Measurements from ENCODE around the gene PRUNE1.

PRUNE1 gene

DNA sequence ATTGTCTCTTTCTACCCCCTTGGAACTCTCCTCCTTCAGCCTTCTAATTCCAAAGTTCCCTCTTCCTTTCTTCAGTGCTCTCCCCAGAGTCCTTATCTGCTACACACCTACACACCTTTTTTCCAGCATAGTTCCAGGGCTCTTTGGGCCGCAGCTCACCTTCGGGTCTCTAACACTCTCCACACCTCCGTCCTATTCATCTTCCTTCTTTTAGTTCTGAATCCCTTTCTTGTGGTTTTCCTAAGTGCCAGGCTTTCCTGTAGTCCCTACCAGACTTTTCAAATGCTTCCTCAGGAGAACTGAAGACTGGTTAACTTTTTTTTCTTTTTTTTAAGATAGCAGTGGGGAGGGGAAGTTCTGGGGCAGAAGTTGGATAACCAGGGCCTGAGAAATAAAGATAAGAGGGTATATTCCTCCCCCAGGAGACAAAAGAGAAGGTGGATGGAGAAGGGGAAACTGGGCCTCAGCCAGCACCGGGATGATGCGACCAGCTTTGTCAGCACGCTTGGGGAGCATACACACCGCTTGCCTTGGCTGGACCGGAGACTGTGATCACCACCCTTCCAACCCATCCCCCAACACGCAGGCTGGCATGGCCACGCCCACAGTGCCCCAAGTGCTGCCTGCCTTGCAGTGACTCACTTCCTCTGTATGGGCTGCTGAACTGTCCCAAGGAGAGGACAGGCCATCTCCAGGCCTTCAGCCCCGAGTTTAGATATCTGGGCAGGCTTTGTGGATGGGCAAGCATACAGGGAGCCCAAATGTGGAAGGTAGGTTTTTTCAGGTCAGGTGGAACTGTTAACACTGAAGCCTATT is 31.2 kb upstream of the PRUNE1 start:
- peak; percentile 76 for DNase-seq

DNA sequence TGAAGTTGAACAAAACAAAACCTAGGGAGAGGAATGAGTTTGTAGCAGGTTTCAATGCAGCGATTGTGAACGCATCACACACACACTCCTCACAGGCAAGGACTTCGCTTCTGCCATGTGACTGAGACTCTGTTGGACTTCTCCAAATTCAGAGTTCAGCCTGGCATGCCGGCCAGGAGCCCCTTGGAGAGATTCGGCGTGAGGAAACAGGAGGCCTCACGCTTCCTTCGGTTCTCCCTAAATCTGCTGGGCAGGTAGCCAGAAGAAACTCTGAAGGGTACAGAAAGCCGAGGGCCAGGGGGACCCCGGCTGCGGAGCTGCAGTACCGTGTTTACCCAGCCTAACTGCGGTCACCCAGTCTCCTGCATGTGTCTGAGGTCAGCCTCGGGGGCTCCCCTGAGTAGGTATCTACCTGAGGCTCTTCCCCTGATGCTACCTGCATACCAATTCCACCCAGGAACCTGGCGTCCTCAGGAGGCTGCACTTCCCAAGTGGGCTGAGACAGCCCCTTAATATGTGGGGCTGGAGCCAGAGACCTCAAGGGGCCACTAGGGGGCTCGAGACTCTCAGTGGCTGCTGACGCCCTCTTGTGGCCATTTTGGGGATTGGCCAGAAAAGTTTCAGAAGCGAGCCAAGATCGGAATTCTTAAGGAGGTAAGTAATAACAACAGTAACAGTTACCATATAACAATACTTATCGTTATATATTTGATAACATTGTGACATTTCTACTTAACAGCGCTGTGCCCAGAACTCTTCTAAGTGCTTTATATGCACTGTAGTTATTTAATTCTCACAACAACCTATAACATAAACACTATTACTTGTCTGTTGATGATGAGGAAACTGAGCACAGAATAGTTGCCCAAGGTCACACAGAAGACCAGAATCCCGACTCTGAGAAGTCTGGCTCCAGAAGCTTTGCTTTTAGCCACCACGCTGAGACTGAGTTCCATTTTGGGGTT is 28.9 kb upstream of the PRUNE1 start:
- peak; percentile 86 for DNase-seq

DNA sequence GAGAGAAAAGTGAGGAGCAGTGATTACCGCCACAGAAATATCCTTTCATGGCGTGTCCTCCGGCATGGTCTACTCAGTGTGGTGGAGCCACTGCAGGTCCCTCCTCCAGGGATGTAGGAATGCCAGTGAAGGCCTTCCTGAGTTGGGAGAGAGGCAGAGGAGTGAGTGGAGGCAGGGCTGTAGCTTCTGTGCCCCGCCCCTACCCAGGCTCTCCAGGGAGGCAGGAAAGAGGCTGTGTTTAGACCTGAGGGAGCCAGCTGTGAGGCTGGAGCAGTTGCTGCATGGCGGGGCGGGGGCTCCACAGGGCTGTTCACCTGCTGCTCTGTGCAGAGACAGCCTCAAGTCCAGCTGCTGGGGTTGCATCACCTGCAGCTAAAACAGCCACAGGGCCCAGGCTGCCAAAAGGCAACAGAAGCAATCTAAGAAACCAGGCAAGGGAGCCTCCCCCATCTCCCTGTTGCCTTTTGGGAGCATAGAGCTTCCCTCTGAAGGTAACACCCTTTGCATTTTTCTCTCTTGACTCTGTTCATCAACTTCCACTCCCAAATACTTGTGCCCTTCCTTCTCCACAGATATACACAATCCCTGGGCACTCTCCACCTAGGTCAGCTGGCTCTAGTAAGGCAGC is 27.0 kb upstream of the PRUNE1 start:
- peak; percentile 26 for DNase-seq

DNA sequence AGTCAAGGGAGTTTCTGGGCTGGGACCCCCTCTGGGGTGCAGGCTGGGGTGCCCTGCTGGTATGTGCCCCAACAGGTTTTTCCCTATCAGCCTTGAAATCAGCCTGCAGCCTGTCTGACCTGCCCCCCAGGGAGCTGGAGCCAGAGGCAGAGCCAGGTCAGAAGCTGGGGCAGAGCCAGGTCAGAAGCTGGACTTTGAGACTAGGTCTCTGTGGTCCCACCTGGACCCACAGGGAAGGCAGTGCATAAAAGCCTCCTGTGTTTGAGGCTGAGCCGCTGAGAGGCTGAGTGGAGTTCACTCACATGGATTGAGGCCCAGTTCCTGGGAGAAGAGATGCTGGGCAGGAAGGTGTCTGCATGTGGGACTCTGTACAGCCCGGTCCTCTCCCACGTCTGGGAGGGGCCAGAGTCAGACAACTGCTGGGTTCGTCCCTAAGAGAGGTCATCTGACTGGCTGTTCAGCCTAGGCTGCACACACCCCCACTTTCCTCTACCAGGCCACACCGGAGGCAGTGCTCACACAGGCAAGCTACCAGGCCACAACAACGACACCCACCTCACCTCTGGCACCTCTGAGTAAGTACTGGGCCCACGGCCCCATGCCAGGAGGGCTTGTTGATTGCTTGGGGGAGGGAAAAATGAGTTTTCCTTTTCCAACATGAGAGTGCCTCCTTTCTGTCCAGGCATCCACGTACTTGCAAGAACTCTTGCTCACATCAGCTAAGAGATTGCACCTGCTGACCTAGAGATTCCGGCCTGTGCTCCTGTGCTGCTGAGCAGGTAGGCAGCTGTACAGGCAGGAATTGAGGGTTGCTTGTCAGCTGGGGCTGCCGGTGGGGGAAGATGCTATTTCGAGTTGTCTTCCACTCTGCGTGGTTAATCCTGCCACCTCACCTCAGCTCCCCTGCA is 26.2 kb upstream of the PRUNE1 start, which contains the start of gene ANXA9:
TSS of gene ANXA9 (plus strand) at position 488 of the 908 bp plus-strand sequence. CDS start 814 bp downstream, outside the sequence.
- no peak for DNase-seq

DNA sequence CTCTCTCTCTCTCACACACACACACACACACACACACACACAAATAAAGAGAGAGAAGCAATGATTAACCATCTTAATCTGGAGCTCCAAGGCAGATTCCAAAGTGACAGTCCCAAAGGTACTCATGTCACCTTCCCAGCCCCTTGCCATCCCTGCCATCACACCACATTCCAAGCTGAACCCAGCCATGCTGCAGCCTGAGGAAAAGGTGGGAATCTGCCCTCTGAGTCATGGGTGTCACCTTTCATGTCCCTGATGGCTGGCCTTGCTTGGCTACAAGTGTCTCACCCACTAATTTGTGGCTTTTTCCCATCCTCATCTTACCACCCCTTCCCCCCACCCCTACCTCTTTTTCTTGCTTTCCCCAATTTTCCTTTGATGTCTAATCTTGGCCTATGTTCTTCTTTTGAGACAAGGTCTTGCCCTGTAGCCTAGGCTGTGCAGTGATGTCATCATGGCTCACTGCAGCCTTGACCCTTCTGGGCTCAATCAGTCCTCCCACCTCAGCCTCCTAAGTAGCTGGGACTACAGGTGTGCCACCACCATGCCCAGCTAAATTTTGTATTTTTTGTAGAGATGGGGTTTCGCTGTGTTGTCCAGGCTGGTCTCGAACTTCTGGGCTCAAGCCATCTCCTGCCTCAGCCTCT is 22.9 kb upstream of the PRUNE1 start:
- no peak for DNase-seq

DNA sequence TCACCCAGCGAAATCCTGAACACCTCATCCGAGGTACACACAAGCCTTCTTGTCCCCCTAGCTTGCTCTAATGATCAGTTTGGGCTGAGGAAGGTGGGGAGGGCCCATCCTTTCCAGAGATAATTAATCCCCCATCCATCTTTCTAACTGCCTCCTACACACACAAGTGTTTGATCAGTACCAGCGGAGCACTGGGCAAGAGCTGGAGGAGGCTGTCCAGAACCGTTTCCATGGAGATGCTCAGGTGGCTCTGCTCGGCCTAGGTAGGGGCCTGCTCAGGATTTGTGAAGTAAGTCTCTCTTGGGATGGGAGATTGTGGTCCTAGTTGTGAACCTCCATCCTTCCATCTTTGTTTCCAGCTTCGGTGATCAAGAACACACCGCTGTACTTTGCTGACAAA is 20.3 kb upstream of the PRUNE1 start:
- DNase-seq = no peak

DNA sequence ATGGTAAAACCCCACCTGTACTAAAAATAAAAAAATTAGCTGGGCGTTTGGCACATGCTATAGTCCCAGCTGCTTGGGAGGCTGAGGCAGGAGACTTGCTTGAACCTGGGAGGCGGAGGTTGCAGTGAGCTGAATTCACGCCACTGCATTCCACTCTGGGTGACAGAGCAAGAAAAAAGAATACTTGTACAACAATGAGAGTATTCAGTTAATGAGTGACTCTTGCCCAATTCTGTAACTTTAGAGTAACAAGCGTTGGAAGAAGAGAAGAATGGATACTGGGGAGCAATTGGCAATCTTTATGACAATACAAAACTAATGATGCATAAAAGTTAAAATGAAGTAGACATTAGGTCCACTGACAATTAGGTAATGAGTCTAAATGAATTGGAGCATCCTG is 15.6 kb upstream of the PRUNE1 start:
- no peak for DNase-seq

DNA sequence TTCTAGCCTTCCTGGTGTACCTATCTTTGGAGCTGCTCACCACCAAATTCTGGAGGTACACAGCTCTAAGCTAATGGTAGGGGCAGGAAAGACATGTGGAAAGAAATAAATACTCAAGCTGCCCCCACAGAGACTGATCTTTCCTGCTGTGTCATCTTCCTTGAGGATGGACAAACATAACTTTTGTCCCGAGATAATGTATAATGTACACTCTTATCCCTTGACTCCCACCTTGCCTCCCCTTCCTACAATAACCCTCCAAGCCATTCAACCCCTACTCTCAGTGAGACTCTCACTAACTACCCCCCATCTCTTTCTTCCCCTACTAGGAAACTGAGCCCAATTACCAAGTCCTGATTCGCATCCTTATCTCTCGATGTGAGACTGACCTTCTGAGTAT is 14.0 kb upstream of the PRUNE1 start:
- DNase-seq = no peak

DNA sequence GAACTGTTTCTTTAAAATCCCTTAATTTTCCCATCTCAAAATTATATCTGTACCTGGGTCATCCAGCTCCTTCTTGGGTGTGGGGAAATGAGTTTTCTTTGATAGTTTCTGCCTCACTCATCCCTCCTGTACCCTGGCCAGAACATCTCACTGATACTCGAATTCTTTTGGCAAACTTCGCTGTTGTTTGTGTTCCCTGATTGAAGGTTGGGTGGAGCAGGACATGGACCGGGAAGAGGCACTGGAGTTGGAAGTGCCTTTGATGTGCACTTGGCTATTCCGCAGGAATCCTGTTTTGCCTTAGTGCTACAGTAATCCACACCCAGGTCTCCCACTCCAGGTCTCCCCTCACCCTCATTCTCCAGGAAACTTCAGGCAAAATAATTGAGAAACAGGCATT is 12.8 kb upstream of the PRUNE1 start:
- no peak for DNase-seq

DNA sequence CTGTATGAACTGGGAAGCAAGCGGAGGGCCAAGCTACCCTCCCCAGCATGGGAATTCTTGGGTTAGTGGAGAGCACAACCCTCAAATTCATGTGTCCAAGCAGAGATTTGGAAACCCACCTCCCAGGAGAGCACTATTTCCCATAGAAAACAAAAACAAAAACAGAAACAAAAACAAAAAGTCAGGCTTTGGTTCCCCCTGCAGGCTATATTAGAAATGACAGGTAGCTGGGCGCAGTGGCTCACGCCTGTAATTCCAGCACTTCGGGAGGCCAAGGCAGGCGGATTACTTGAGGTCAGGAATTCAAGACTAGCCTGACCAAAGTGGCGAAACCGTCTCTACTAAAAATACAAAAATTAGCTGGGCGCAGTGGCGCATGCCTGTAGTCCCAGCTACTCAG is 12.4 kb upstream of the PRUNE1 start:
- DNase-seq = peak; percentile 23

DNA sequence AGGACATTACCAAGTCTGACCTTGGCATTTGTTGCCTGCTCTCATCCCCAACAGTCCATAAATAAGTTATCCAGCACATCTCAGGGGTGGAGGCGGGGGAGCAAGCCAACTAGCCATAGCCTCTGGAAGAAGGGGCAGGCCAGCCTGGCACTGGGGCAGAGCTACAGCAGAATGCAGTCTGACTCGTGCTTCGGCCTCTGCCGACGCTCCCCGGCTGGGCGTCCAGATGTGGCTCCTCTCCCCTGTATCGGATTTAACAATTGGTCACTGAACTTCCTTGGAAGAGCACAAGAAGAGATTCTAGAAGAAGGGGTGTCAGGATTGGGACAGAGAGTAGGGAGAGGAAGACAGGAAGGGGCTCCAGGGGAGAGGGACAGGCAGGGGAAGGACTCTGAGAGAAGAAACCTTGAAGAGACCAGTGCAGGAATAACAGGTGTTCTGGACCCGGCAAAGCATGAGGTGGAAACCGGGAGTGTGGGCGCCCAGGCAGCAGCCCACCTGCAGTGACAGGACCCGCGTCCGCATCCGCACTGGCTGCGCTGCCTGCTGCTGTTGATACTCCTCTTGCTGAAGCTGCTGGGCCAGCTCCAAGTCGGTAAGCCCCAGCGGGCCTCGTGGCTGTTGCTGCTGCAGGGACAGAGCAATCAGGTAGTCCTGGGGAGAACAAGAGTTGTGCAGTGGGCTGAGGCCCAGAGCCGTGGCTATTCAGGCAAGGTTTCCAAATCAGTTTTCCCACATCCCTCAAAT is 10.9 kb upstream of the PRUNE1 start:
- DNase-seq = no peak

DNA sequence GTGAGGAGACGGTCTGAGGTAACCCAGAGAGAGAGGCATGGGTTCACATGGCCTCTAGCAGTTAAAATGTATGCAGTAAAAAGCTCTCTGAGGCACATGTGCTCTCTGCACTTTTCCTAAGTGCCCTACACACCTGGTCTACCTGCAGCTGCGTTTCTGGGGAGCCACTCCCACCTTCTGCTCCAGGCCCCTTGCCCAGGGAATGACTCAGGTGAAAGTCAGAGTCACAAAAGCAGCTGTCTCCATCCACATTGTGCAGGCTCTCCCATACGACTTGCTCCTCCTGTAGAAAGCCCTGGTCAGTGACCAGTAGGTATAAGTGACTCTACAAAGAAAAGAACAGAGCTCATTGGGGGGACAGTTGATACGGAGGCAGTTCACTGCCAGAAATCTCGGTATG is 10.3 kb upstream of the PRUNE1 start:
- DNase-seq = no peak

DNA sequence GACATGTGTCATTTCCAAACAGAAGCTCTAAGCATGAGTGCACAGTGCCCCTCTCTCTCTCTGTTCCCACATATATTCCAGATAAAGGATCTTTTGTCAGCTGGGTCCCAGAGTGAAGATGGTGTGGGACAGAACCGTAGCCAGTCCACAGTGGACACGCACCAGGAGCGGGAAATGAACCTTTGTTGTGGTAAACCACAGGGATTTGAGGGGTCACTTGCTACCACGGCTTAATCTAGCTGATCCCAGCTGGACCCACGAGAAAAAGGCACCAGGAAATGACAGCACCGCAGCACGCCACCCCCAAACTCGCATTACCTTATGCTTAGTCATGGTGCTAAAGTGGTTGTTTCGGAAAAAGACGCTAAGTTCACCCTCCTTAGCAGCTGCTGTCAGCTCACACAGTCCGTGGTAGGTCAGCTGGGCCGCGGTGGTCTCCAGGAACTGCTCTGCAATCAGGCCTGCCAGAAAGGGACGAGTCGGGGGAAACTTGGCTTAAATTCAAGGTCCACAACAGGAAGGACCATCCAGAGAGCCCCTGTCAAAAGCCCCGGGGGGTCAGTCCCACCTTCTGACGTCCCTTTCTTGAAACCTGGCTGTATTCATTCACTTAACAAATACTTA is 9.1 kb upstream of the PRUNE1 start:
- peak; percentile 43 for DNase-seq

DNA sequence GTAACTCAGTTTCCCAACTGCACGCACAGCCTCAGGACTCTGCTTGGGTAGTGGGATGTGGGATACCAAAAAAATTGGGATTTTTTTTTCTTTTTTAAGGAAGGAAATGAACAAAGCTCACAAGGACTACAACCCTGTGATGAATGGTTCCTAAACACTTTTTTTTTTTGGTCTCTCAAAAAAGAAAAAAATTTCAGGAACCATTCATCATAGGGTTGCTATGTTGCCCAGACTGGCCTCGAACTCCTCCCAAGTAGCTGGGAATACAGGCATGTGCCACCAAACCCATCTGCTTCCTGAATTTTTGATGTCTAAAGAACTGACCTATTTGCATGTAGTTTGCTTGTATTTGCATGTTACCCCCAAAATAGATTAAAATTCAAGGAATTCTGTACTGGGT is 8.3 kb upstream of the PRUNE1 start:
- no peak for DNase-seq

DNA sequence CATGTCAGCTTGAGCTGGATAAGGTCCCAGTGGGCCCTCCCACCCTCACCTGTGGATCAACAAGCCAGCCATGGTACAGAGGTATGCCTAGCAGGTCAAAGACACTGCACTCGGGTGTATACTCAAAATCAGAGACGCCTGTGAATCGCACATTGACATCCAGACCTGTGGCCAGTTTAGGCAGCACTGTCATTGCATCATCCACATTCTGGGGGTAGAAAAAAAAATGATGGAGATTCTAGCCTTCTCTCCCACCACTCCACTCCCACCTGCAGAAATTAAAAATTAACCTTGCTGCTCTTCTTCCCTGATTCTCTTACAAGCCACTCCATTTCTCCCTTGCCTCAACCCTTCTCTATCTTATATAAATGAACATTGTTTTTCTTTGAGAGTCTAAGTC is 7.8 kb upstream of the PRUNE1 start:
- DNase-seq = no peak

DNA sequence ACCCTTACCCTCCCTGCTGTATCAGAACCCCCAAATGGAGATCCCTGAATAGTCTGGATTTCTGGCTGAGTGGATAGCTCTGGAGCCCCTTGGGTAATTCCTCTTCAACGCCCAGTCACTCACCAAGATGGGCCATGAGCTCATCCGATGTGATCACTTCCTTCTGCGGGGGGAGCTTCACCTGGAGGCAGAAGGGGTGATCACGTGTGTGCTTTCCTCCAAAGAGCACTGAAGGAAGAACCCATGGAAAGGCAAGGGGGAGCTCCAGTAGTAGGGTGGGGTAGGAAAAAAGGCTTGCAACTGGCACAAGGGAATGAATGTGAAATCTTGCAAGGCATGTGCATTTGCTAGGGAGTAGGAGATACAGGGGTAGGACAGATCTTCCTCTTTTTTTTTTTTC is 6.6 kb upstream of the PRUNE1 start:
- DNase-seq = no peak

DNA sequence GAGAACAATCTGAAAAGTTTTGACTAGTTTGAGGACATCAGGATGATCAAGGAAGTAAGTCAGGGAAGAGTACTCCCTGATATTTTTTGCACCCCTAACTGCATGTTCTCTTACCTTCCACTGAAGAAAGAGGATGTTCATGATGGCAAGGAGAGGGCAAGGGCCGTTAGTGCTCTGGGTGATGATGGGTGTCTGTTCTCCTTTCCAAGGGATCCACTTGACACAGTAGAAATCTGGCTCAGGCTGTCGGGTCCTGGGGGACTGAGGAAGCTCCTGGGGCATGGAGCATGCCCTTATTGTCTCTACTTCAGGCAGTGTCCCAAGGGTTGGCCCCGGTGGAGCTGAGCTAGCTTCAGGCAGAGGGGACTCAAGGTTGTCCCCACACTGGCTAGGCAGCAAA is 6.2 kb upstream of the PRUNE1 start:
- DNase-seq = no peak

DNA sequence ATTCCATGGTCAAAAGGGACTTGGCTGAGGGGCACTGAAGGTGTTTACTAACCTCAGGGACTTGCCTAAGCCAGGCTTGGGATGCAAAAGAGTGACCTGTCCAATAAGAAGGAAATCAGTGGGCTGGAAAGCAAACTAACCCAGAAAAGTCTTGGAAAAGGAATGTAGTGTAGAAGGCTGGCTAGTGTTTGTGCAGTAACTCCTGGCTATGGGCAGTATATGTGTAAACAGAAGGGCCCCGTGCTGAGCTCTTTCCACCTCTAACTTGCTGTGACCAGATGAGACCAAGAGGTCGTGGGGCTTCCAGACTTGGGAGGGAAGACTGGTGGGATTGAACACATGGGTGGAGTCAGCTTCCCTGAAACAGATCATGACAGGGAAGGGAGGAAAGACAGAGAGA is 5.6 kb upstream of the PRUNE1 start:
- DNase-seq = no peak

DNA sequence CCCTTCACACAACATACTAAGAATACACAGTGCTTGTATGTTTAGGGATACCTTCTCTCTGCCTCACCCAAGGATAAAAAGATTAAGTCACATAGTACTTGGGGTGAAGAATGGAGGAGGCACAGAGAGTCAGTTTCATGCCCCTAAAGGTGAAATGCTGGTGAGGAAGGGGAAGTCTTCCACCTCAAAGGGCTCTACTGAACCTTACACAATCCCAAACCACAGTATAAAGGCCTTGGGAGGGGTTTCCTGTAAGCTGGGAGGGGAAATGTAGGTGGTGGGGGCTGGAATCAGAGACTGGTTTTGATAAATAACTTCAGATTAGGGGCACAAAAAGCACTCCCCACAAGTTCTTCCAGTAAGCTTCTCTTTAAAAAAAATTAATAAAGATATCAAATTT is 5.1 kb upstream of the PRUNE1 start:
- DNase-seq = no peak

DNA sequence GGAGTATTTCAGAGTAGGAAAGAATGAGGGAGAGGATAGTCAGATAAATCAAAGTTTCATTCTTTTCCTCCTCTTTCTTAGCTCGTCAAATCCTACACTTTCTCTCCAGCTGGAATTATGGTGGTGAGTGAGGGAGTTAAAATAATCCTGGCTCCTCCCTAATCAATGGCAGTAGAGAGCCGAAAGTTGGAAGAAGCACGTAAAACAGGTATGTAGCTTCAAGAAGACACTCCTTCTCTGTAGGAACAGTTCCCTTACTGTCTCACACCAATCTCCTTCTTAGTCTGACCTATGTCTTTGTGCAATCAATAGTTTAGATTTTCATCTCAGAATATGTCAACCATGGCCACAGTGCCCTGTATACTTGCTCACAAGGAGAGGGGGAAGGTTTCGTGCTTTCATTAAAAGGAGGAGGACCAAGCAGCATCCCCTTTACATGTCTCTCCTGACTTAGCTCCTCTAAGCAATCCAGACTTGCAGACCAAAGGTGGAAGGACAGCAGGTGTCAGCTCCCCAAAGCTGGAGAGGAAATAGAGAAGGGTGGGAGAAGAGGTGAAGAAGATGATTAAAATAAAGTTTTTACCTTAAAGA is 2.4 kb upstream of the PRUNE1 start:
- DNase-seq = no peak
